Activated CD4-positive, alpha-beta T cell treated with anti-CD3 and anti-CD28 coated beads for 24 hours (primary cell): ENCODE measurements around the gene LRRC71.

Experiments
- DNase-seq, 2 donors: peaks; one replicate each; pipeline ENCODE4 v3.0.0-alpha.2; 2020; ENCODE audit warnings: low read depth in 2 of 2

LRRC71 gene

GRCh38 chr1:156920233-156921052, at the start of gene LRRC71:
TSS of gene LRRC71 (plus strand) at chr1:156920632. CDS start at chr1:156920804, 172 bp downstream.
- DNase-seq = peak; percentile 53 to 61

DNA sequence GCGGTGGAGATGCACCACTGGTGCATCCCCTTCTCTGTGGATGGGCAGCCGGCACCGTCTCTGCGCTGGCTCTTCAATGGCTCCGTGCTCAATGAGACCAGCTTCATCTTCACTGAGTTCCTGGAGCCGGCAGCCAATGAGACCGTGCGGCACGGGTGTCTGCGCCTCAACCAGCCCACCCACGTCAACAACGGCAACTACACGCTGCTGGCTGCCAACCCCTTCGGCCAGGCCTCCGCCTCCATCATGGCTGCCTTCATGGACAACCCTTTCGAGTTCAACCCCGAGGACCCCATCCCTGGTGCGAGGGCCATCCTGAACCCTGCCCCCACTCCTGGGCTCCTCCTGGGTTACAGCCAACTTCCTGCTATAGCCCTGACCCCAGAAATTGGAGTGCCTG, 46.8 kb upstream of the LRRC71 start:
- DNase-seq = no peak

GRCh38 chr1:156874142-156874541, 46.3 kb upstream of the LRRC71 start:
- DNase-seq = no peak

- DNase-seq = no peak
These were observed 45.7 kb upstream of the LRRC71 start for GRCh38 chr1:156874572-156875340.

DNA sequence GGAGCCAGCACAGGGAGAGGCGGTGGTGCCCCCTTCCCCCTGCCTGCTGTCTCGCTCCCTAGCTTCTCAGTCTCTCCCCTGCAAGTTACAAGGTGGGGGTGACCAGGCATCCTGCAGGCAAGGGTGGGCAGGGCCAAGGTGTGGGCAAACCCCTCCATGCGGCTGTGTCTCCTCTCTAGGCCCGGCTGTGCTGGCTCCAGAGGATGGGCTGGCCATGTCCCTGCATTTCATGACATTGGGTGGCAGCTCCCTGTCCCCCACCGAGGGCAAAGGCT, 45.2 kb upstream of the LRRC71 start:
- DNase-seq = no peak

- DNase-seq = no peak
These were observed 44.2 kb upstream of the LRRC71 start for GRCh38 chr1:156876281-156876680.

DNA sequence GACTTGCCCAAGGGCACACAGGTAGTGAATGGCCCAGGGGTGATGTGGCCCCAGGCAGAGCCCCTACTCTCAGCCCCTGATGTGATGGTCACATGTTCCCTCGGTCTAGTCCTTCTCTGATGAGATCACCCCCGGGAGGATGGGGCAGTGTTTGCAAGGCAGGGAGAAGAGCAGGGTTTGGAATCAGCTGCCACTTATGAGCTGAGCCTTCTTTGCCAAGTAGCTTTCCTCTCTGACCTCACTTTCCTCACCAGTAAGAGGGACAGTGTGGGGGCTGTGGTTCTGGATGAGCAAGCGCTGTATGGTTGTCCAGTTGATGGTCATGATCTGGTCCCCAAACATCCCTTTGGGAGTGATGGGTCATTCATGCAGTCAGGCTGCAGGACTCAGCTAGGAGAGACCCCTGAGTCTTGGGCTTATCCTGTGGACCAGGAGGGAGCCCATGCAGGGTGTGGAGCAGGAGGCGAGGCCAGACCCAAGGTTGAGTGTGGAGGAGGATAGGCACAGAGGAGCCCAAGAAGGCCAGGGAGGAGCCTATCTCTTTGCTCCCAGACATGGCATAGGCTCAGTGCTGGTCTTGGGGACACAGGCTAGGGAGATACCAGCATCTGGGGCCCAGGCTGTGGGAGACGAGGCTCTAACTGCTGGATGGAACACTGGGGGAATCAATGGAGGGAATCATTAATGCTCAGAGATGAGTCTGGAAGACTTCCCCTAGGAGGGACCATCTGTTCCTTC, 42.8 kb upstream of the LRRC71 start:
- no peak for DNase-seq

- DNase-seq = no peak
These were observed 40.6 kb upstream of the LRRC71 start for GRCh38 chr1:156879876-156880275.

DNA sequence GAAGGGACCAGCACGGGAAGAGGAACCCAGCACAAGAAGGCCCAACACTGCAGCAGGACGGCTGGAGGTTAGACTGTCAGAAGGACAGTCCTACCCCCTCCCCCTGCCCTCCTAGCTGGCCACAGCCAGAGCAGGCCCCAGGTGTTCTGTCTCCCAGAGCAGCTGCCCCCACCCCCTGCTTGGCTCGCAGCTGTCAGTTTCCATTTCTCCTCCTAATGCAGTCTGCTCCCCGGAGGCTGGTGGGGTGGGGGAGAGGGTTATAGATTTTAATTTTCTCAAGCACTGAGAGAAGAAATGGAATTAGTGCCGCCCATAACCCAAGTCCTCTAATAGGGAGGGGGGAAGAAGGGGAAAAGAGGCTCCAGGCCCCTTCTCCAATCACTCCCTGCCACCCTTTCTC, 40.0 kb upstream of the LRRC71 start:
- no peak for DNase-seq

GRCh38 chr1:156881101-156881500, 39.3 kb upstream of the LRRC71 start:
- DNase-seq = no peak

DNA sequence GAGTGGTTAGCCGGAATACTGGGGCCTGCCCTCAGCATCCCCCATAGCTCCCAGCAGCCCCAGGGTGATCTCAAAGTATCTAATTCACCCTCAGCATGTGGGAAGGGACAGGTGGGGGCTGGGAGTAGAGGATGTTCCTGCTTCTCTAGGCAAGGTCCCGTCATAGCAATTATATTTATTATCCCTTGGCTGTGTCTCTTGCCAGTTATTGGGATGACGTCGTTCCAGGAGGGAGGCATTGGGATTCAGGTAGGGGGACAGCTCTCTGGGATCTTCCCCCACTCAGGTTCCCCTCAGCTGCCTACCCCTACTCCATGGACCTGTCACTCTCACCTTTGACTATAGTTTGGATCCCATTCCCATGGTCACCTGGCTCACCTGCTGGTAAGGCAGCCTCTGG, 38.8 kb upstream of the LRRC71 start:
- no peak for DNase-seq

GRCh38 chr1:156882543-156882942, 37.9 kb upstream of the LRRC71 start:
- no peak for DNase-seq

GRCh38 chr1:156883919-156884318, 36.5 kb upstream of the LRRC71 start:
- DNase-seq = no peak

DNA sequence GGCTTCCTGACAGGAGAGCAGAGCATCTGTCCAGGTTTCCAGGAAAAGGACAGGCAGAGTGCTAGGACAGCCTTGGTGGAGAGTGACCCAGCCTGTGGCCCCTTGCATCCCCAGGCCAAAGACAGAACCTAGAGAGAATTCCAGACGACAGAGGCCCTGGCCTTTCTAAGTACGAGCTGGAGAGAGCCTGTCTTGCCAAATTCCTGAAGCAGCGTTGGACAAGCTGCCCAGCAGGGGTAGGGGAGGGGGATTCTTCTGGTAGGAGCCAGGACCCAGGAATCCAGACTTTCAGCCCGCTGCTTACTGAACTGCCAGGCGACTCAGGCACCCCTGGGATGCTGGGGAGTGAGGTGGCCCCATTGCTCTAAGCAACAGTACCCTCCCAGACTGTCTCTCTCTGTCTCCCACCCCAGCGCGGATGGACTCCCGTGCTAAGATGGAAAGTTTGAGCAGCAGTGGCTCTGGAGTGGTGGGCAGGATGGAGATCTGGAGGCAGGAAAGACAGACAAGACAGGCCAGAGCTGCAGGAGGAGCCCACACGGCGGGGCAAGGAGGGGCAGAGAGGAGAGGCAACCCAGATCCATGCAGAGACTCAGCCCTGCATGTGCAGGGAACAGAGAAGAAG, 35.8 kb upstream of the LRRC71 start:
- no peak for DNase-seq

DNA sequence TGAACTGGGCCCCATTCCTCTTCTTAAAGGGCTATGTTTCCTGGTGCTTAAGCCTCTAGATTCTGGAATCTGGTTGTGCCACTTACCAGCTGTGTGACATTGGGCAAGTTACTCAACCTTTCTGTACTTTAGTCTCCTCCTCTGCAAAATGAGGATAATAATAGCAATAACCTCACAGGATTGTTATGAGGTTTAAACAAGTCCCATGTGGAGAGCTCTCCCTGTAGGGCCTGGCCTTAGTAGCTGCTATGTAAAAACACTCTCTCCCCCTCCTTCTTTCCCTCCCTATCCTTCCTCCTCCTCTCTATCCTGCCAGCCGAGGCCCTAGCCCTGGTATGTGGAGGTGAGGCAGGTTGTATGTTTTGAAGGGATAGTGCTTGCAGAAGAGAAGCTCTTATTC, 35.1 kb upstream of the LRRC71 start:
- no peak for DNase-seq

GRCh38 chr1:156885880-156886355, 34.5 kb upstream of the LRRC71 start:
- DNase-seq = no peak

- DNase-seq = no peak
These were observed 33.7 kb upstream of the LRRC71 start for GRCh38 chr1:156886583-156887281.

- no peak for DNase-seq
These were observed 33.1 kb upstream of the LRRC71 start for GRCh38 chr1:156887317-156887716.

GRCh38 chr1:156887734-156888133, 32.7 kb upstream of the LRRC71 start:
- no peak for DNase-seq

GRCh38 chr1:156889802-156890580, 30.4 kb upstream of the LRRC71 start:
- peak; percentile 38 to 63 for DNase-seq
